Activated naive CD4-positive, alpha-beta T cell treated with anti-CD3 and anti-CD28 coated beads, Interleukin-2, amount 50 U/mL, for 16 hours (primary cell): ENCODE measurements around the gene SCML1.

Source experiments
- DNase-seq: peaks from one replicate; pipeline ENCODE4 v3.0.0-alpha.2; 2020

The SCML1 gene

GRCh38 chrX:17736856-17737709, at the start of gene SCML1:
Gene SCML1, plus strand, starts transcription at chrX:17737493. Its CDS starts 6,694 bp downstream, at chrX:17744187.
- DNase-seq, result peak; percentile 93

GRCh38 chrX:17687648-17688047, 49.6 kb upstream of the SCML1 start:
- DNase-seq, result no peak

GRCh38 chrX:17689971-17690409, 47.3 kb upstream of the SCML1 start:
- DNase-seq, result peak; percentile 16

GRCh38 chrX:17692709-17693346, 44.5 kb upstream of the SCML1 start:
- DNase-seq, result no peak

GRCh38 chrX:17697191-17697590, 40.1 kb upstream of the SCML1 start:
- DNase-seq, result no peak

GRCh38 chrX:17700976-17701375, 36.3 kb upstream of the SCML1 start:
- no peak for DNase-seq

- DNase-seq, result no peak
Observed at GRCh38 chrX:17703201-17703600, 34.1 kb upstream of the SCML1 start.

GRCh38 chrX:17705211-17705610, 32.1 kb upstream of the SCML1 start:
- DNase-seq, result no peak

GRCh38 chrX:17706676-17707075, 30.6 kb upstream of the SCML1 start:
- DNase-seq, result no peak

- DNase-seq, result no peak
Observed at GRCh38 chrX:17707731-17708130, 29.6 kb upstream of the SCML1 start.

GRCh38 chrX:17710871-17711301, 26.4 kb upstream of the SCML1 start:
- no peak for DNase-seq

- no peak for DNase-seq
Observed at GRCh38 chrX:17713288-17713687, 24.0 kb upstream of the SCML1 start.

GRCh38 chrX:17718649-17719165, 18.6 kb upstream of the SCML1 start:
- DNase-seq, result no peak

- no peak for DNase-seq
Observed at GRCh38 chrX:17719711-17720110, 17.6 kb upstream of the SCML1 start.

GRCh38 chrX:17721715-17722114, 15.6 kb upstream of the SCML1 start:
- no peak for DNase-seq

- no peak for DNase-seq
Observed at GRCh38 chrX:17725181-17725580, 12.1 kb upstream of the SCML1 start.

- no peak for DNase-seq
Observed at GRCh38 chrX:17732138-17732783, 5.0 kb upstream of the SCML1 start.

- no peak for DNase-seq
Observed at GRCh38 chrX:17735406-17735805, 1.9 kb upstream of the SCML1 start.

- DNase-seq, result no peak
Observed at GRCh38 chrX:17736478-17736855, 826 bp upstream of the SCML1 start.

- no peak for DNase-seq
Observed at GRCh38 chrX:17737710-17737985, 355 bp downstream of the SCML1 start.

GRCh38 chrX:17737986-17738713, 857 bp downstream of the SCML1 start:
- peak; percentile 34 for DNase-seq

- no peak for DNase-seq
Observed at GRCh38 chrX:17738737-17739535, 1.6 kb downstream of the SCML1 start.
